Right atrium auricular region (tissue), 2 donors: ENCODE results near the gene GPR107. TPM values are rescaled to one million over a fixed set of nuclear protein-coding genes. Genes with fewer than 3 reads are reported as not detected.

ENCODE experiments used
- DNase-seq: peaks from one replicate; pipeline ENCODE4 v3.0.0-alpha.2; 2019; ENCODE audit warnings: low spot score
- H3K27ac ChIP-seq, 2 donors: fragments of 200-600 bp; sonication (generic); 1 replicate in 1 of 2; 2 replicates in 1 of 2; pipeline ENCODE4 v1.5.1; 2016 to 2019
- H3K27me3 ChIP-seq, 2 donors: fragments of 200-600 bp; sonication (generic); one replicate each; pipeline versions ENCODE4 v1.5.1 to v1.6.0; 2017 to 2019
- H3K36me3 ChIP-seq: fragments of 200-600 bp; sonication (generic); one replicate; pipeline ENCODE4 v1.5.1; 2016
- H3K4me1 ChIP-seq, 2 donors: fragments of 200-600 bp; sonication (generic); one replicate each; pipeline versions ENCODE4 v1.5.1 to v1.6.0; 2017 to 2019
- H3K4me3 ChIP-seq, 2 donors: fragments of 200-600 bp; sonication (generic); 1 replicate in 1 of 2; 2 replicates in 1 of 2; pipeline ENCODE4 v1.5.1; 2017 to 2019; ENCODE audit warnings: mild to moderate bottlenecking in 1 of 2, moderate library complexity in 1 of 2
- H3K9me3 ChIP-seq, 2 donors: fragments of 200-600 bp; sonication (generic); one replicate each; pipeline ENCODE4 v1.5.1; 2019
- CTCF ChIP-seq, 2 donors: fragments of 200-600 bp; sonication (generic); IDR thresholded peaks; one replicate each; pipeline ENCODE4 v1.5.1; 2019; ENCODE audit warnings: antibody characterized with exemption in 2 of 2
- total RNA-seq, 2 donors: library from RNA; depleted of rRNA; stranded (reverse); fragments of >200 nt; gene quantifications; one replicate each; pipeline ENCODE4 v1.1.0, GENCODE V29; 2016

The GPR107 gene
- total RNA-seq, 2 donors from 2014 or later = 16.2 to 16.9 TPM

- Histone ChIP-seq H3K36me3 (no peaks in the 10 kb centered on the region), H3K4me1 (peaks cover 0 to 24% of the 10 kb centered on the region in 2 donors), H3K4me3 (no peak overlapping the region), H3K9me3 (no peaks in the 10 kb centered on the region), H3K27ac (no peak overlapping the region), H3K27me3 (no peaks in the 10 kb centered on the region)
- DNase-seq = no peak
- no peak for TF ChIP-seq CTCF (IDR thresholded peaks at IDR 0.05)
Observed at GRCh38 chr9:130049431-130050210, 4.1 kb upstream of the GPR107 start.

- H3K9me3 ChIP-seq = no peaks in the 10 kb centered on the region
- no peaks in the 10 kb centered on the region for H3K36me3 ChIP-seq
- H3K27ac ChIP-seq = no peak overlapping the region
- H3K27me3 ChIP-seq = no peaks in the 10 kb centered on the region
- DNase-seq = no peak
- TF ChIP-seq CTCF (IDR thresholded peaks at IDR 0.05) = no peak
- peaks cover 0 to 27% of the 10 kb centered on the region in 2 donors for H3K4me1 ChIP-seq
- no peak overlapping the region for H3K4me3 ChIP-seq
Observed at GRCh38 chr9:130050462-130050861, 3.2 kb upstream of the GPR107 start.

- no peak for TF ChIP-seq CTCF (IDR thresholded peaks at IDR 0.05)
- Histone ChIP-seq H3K27ac (no peak overlapping the region), H3K36me3 (no peaks in the 10 kb centered on the region), H3K9me3 (no peaks in the 10 kb centered on the region), H3K4me3 (no peak overlapping the region), H3K4me1 (peaks cover 0 to 28% of the 10 kb centered on the region in 2 donors), H3K27me3 (no peaks in the 10 kb centered on the region)
- DNase-seq = no peak
Observed at GRCh38 chr9:130051855-130052254, 1.9 kb upstream of the GPR107 start.

GRCh38 chr9:130053109-130053503, 600 bp upstream of the GPR107 start:
- Histone ChIP-seq H3K9me3 (no peaks in the 10 kb centered on the region), H3K27ac (peak overlapping the region; percentile 85 to 89), H3K36me3 (no peaks in the 10 kb centered on the region), H3K4me3 (peak overlapping the region; percentile 82 to 98), H3K4me1 (peaks cover 0 to 28% of the 10 kb centered on the region in 2 donors), H3K27me3 (no peaks in the 10 kb centered on the region)
- TF ChIP-seq CTCF (IDR thresholded peaks at IDR 0.05) = no peak
- DNase-seq = no peak

GRCh38 chr9:130054325-130054786, 650 bp downstream of the GPR107 start:
- Histone ChIP-seq H3K4me3 (peak overlapping the region; percentile 82 to 98), H3K9me3 (no peaks in the 10 kb centered on the region), H3K27me3 (no peaks in the 10 kb centered on the region), H3K36me3 (no peaks in the 10 kb centered on the region), H3K4me1 (peaks cover 0 to 28% of the 10 kb centered on the region in 2 donors), H3K27ac (peak overlapping the region; percentile 85 to 89)
- no peak for DNase-seq
- no peak for TF ChIP-seq CTCF (IDR thresholded peaks at IDR 0.05)
